H1 (cell line): ENCODE measurements around the gene AURKB. TPM values are rescaled to one million over a fixed set of nuclear protein-coding genes. Genes with fewer than 3 reads are reported as not detected.

Source experiments
- CTCF ChIA-PET: fragments of 300-600 bp; sonication (Branson Sonifier 250); formaldehyde crosslinking; loops from one replicate; lab custom pipeline; 2021; ENCODE audit not compliant: partially characterized antibody; lab: Charles Lee
- POLR2A ChIA-PET: fragments of 300-600 bp; sonication (Branson Sonifier 250); formaldehyde crosslinking; loops from one replicate; lab custom pipeline; 2021; ENCODE audit warnings: inconsistent platforms; ENCODE audit not compliant: partially characterized antibody; lab: Charles Lee
- DNase-seq, 2 experiments: peaks; one replicate each; pipeline versions ENCODE4 v3.0.0 to v3.0.0-alpha.2; 2010 to 2022; ENCODE audit warnings: low spot score in 2 of 2, low read depth in 1 of 2, mixed read lengths in 1 of 2
- FAIRE-seq: peaks from 2 replicates; lab custom pipeline; 2011; peaks lifted over from hg19 to GRCh38; lab: Jason Lieb, UNC
- H2AFZ ChIP-seq: 2 replicates; pipeline ENCODE4 v1.8.1; 2012; ENCODE audit warnings: low read length, inconsistent platforms
- H2AK5ac ChIP-seq: 2 replicates; pipeline ENCODE4 v1.6.1; 2013; ENCODE audit warnings: low read depth, low read length
- H2BK120ac ChIP-seq: replicated peaks from 2 replicates; pipeline ENCODE3; 2013; ENCODE audit warnings: low read depth, low read length, inconsistent platforms
- H2BK12ac ChIP-seq: 2 replicates; pipeline ENCODE4 v1.6.1; 2013; ENCODE audit warnings: low read depth, low read length
- H2BK15ac ChIP-seq: 2 replicates; pipeline ENCODE4 v1.6.1; 2013; ENCODE audit warnings: low read length
- H2BK20ac ChIP-seq: 2 replicates; pipeline ENCODE4 v1.6.1; 2013; ENCODE audit warnings: low read length
- H2BK5ac ChIP-seq: 2 replicates; pipeline ENCODE4 v1.6.1; 2013; ENCODE audit warnings: low read depth, low read length
- H3K14ac ChIP-seq: 2 replicates; pipeline ENCODE4 v1.6.1; 2013; ENCODE audit warnings: inconsistent platforms; ENCODE audit not compliant: insufficient read length
- H3K18ac ChIP-seq: 2 replicates; pipeline ENCODE4 v1.6.1; 2013; ENCODE audit warnings: low read length; ENCODE audit errors: extremely low read depth
- H3K23ac ChIP-seq: 2 replicates; pipeline ENCODE4 v1.6.1; 2013; ENCODE audit warnings: inconsistent platforms; ENCODE audit not compliant: insufficient read length
- H3K23me2 ChIP-seq: 2 replicates; pipeline ENCODE4 v1.6.1; 2013; ENCODE audit warnings: low read depth, low read length
- H3K27ac ChIP-seq: 2 replicates; pipeline ENCODE4 v1.6.1; 2011; ENCODE audit warnings: low read depth, low read length, inconsistent platforms
- H3K27me3 ChIP-seq, 4 experiments: replicated peaks in 1 of 4; 1 replicate in 1 of 4; 2 replicates in 3 of 4; pipeline versions ENCODE4 v1.6.1 to v1.8.1; 2011 to 2013; ENCODE audit warnings: low read length in 3 of 4, mild to moderate bottlenecking in 3 of 4, inconsistent platforms in 2 of 4, mixed read lengths in 2 of 4, moderate library complexity in 1 of 4; ENCODE audit not compliant: control insufficient read depth in 3 of 4, insufficient read depth in 3 of 4; ENCODE audit errors: extremely low read depth in 1 of 4
- H3K36me3 ChIP-seq, 4 experiments: 2 replicates each; pipeline versions ENCODE4 v1.6.1 to v1.8.1; 2011 to 2013; ENCODE audit warnings: mild to moderate bottlenecking in 4 of 4, low read length in 3 of 4, moderate library complexity in 2 of 4, control low read depth in 1 of 4, inconsistent platforms in 1 of 4; ENCODE audit not compliant: insufficient read depth in 4 of 4, control insufficient read depth in 2 of 4
- H3K4ac ChIP-seq: replicated peaks from 2 replicates; pipeline ENCODE3; 2013; ENCODE audit warnings: low read length, low read depth, mixed read lengths, inconsistent platforms; ENCODE audit not compliant: insufficient read length
- H3K4me1 ChIP-seq, 4 experiments: replicated peaks in 1 of 4; 1 replicate in 1 of 4; 2 replicates in 3 of 4; pipeline versions ENCODE4 v1.6.1 to v1.8.1; 2011 to 2013; ENCODE audit warnings: low read length in 3 of 4, inconsistent platforms in 2 of 4, mixed read lengths in 1 of 4; ENCODE audit not compliant: insufficient read depth in 4 of 4, control insufficient read depth in 3 of 4
- H3K4me2 ChIP-seq, 2 experiments: 2 replicates each; pipeline versions ENCODE4 v1.6.1 to v1.8.1; 2011 to 2013; ENCODE audit warnings: low read depth in 2 of 2, low read length in 2 of 2, control low read depth in 1 of 2, inconsistent platforms in 1 of 2, mild to moderate bottlenecking in 1 of 2; ENCODE audit not compliant: insufficient read depth in 1 of 2
- H3K4me3 ChIP-seq, 4 experiments: fragments of 200-600, 300-600 bp in 1 of 4; sonication (generic), shearing (Covaris generic), sonication (Bioruptor Twin) in 1 of 4; 2 replicates each; pipeline versions ENCODE4 v1.5.1 to v1.8.1; 2011 to 2016; ENCODE audit warnings: low read length in 4 of 4, low read depth in 3 of 4, control low read depth in 2 of 4, inconsistent platforms in 2 of 4, mild to moderate bottlenecking in 2 of 4, mixed read lengths in 1 of 4, moderate library complexity in 1 of 4; ENCODE audit not compliant: insufficient read depth in 2 of 4; ENCODE audit errors: extremely low read depth in 1 of 4
- H3K56ac ChIP-seq: replicated peaks from 2 replicates; pipeline ENCODE3; 2013; ENCODE audit warnings: low read depth, mild to moderate bottlenecking, mixed read lengths, low read length, inconsistent platforms; ENCODE audit not compliant: insufficient read length
- H3K79me1 ChIP-seq: 2 replicates; pipeline ENCODE4 v1.6.1; 2013; ENCODE audit warnings: low read depth, low read length, control low read depth
- H3K79me2 ChIP-seq, 2 experiments: 2 replicates each; pipeline versions ENCODE4 v1.6.1 to v1.8.1; 2012 to 2013; ENCODE audit warnings: low read length in 2 of 2, mild to moderate bottlenecking in 2 of 2, inconsistent platforms in 1 of 2; ENCODE audit not compliant: insufficient read depth in 2 of 2, control insufficient read depth in 1 of 2
- H3K9ac ChIP-seq, 4 experiments: replicated peaks in 1 of 4; 1 replicate in 1 of 4; 2 replicates in 3 of 4; pipeline versions ENCODE4 v1.6.1 to v1.8.1; 2011 to 2013; ENCODE audit warnings: low read depth in 3 of 4, low read length in 3 of 4, control low read depth in 2 of 4, mild to moderate bottlenecking in 2 of 4, moderate library complexity in 2 of 4, inconsistent platforms in 1 of 4; ENCODE audit errors: extremely low read depth in 1 of 4
- H3K9me3 ChIP-seq, 2 experiments: 2 replicates each; pipeline versions ENCODE4 v1.6.1 to v1.8.1; 2012 to 2013; ENCODE audit warnings: mild to moderate bottlenecking in 2 of 2, moderate library complexity in 2 of 2, control low read depth in 1 of 2, inconsistent platforms in 1 of 2, low read depth in 1 of 2, low read length in 1 of 2, mixed read lengths in 1 of 2; ENCODE audit not compliant: insufficient read depth in 2 of 2
- H4K20me1 ChIP-seq, 2 experiments: replicated peaks in 1 of 2; 2 replicates each; pipeline versions ENCODE3 to v1.8.1; 2011 to 2013; ENCODE audit warnings: inconsistent platforms in 2 of 2, low read length in 2 of 2, mild to moderate bottlenecking in 1 of 2; ENCODE audit not compliant: insufficient read depth in 2 of 2, control insufficient read depth in 1 of 2
- H4K5ac ChIP-seq: 2 replicates; pipeline ENCODE4 v1.6.1; 2013; ENCODE audit warnings: low read length, low read depth, mixed read lengths, inconsistent platforms; ENCODE audit not compliant: insufficient read length
- H4K8ac ChIP-seq: 2 replicates; pipeline ENCODE4 v1.8.0; 2013; ENCODE audit warnings: mild to moderate bottlenecking, moderate library complexity, low read length, inconsistent platforms; ENCODE audit not compliant: insufficient read depth; ENCODE audit errors: extremely low read depth
- H4K91ac ChIP-seq: replicated peaks from 2 replicates; pipeline ENCODE3; 2013; ENCODE audit warnings: low read length, mixed read lengths, inconsistent platforms; ENCODE audit not compliant: insufficient read length
- ASH2L ChIP-seq: fragments of 200-600, 300-600 bp; sonication (generic); IDR thresholded peaks from one replicate; pipeline ENCODE4 v1.7.1; 2017; ENCODE audit warnings: low read length
- ATF3 ChIP-seq: IDR thresholded peaks from 2 replicates; pipeline ENCODE4 v1.6.1; 2011; ENCODE audit warnings: low read depth, mild to moderate bottlenecking, low read length; ENCODE audit not compliant: insufficient read depth
- E2F6 ChIP-seq: IDR thresholded peaks from 2 replicates; pipeline ENCODE4 v1.6.1; 2012; ENCODE audit warnings: inconsistent platforms
- EGR1 ChIP-seq: IDR thresholded peaks from 2 replicates; pipeline ENCODE4 v1.6.1; 2011; ENCODE audit warnings: low read depth, low read length, borderline replicate concordance
- HDAC6 ChIP-seq: IDR thresholded peaks from one replicate; pipeline ENCODE4 v1.7.1; 2012; ENCODE audit warnings: low read depth, mild to moderate bottlenecking, inconsistent platforms, low read length, moderate library complexity
- PHF8 ChIP-seq: fragments of 200-600 bp; sonication (generic); conservative IDR thresholded peaks from 2 replicates; pipeline ENCODE4 v1.7.1; 2012; ENCODE audit warnings: low read depth, mild to moderate bottlenecking, inconsistent platforms, low read length, moderate library complexity
- POLR2A ChIP-seq, 2 experiments: IDR thresholded peaks; 1 replicate in 1 of 2; 2 replicates in 1 of 2; pipeline ENCODE4 v1.6.1; 2011; ENCODE audit warnings: low read depth in 2 of 2, low read length in 2 of 2, mild to moderate bottlenecking in 2 of 2; ENCODE audit errors: control extremely low read depth in 1 of 2
- RFX5 ChIP-seq: IDR thresholded peaks from 2 replicates; pipeline ENCODE4 v1.6.1; 2011; ENCODE audit warnings: low read depth, low read length, improper control_type of control experiment, borderline replicate concordance
- SP1 ChIP-seq: IDR thresholded peaks from 2 replicates; pipeline ENCODE4 v1.6.1; 2011; ENCODE audit warnings: low read depth, low read length
- TBP ChIP-seq: IDR thresholded peaks from 2 replicates; pipeline ENCODE4 v1.6.1; 2011; ENCODE audit warnings: low read depth, low read length, improper control_type of control experiment
- WGBS, 2 experiments: shearing (Covaris generic) in 1 of 2; methylation state at CpG; one replicate each; pipeline versions ENCODE4 v1.1.6 to v1.1.7; 2013 to 2015; ENCODE audit warnings: low lambda C conversion rate in 2 of 2, mixed read lengths in 2 of 2, inconsistent platforms in 1 of 2, low coverage in 1 of 2, missing lambda C conversion rate in 1 of 2; ENCODE audit not compliant: insufficient replicate concordance in 2 of 2, insufficient coverage in 1 of 2, insufficient read length in 1 of 2; ENCODE audit errors: extremely low coverage in 1 of 2, missing lambda C conversion rate in 1 of 2; 5-methylcytosine and 5-hydroxymethylcytosine counted together
- polyA plus RNA-seq, 7 experiments: library from polyadenylated mRNA; depleted of rRNA in 3 of 7; stranded (reverse) in 5 of 7; unstranded in 2 of 7; fragments of >200 nt in 5 of 7; fragments of 200-250 nt in 2 of 7; gene quantifications; 1 replicate in 5 of 7; 2 replicates in 1 of 7; 4 replicates in 1 of 7; pipeline versions ENCODE4 v1.2.1 to v1.2.3, GENCODE V29; 2011 to 2013; ENCODE audit warnings: missing spikeins in 2 of 7, mixed read lengths in 2 of 7
- total RNA-seq: library from RNA; stranded (reverse); fragmentation: NEBNext Ultra II Directional; extraction: Animal tissue kit (Norgen Biotek cat#: 25700); gene quantifications from 2 replicates; pipeline ENCODE4 v1.2.1, GENCODE V29; 2021

Gene AURKB
- total and polyA plus RNA-seq, 2 of the 8 experiments (the other 6 are each of a cell fraction or from before 2014, with no cell fraction given): 102 to 160 TPM

GRCh38 chr17:8192070-8192815 is 18.1 kb downstream of the AURKB start:
- H2BK120ac ChIP-seq: no peak overlapping the region
- FAIRE-seq (peak; percentile 99), DNase-seq (peak in 1 of 2 experiments; percentile 82)
- H2BK20ac ChIP-seq: no peak overlapping the region
- peak overlapping the region; percentile 39 to 63 (median 50) for H3K4me3 ChIP-seq
- H3K18ac ChIP-seq: no peak overlapping the region
- peaks cover 2 to 5% of the 10 kb centered on the region in 2 experiments for H4K20me1 ChIP-seq
- H3K9me3 ChIP-seq: no peaks in the 10 kb centered on the region
- H3K4me2 ChIP-seq: peak overlapping the region; percentile 87 to 99
- H3K4me1 ChIP-seq: peaks cover 4 to 21% (median 10%) of the 10 kb centered on the region in 4 experiments; a peak in 6 of 7 replicates
- H2AK5ac ChIP-seq: 0 out of 2 replicates have a peak overlapping the region, but pooled peaks have one; percentile 6
- no peak overlapping the region for H3K14ac ChIP-seq
- no peak overlapping the region for H3K23ac ChIP-seq
- peak overlapping the region; percentile 81 for H3K27ac ChIP-seq
- CTCF ChIA-PET: interaction anchor here (0.6 to 1.6 kb wide), 9 partner anchors 9 to 149 kb away, joined by 3 to 7 read pairs (median 3); partner anchors contain the start of genes ALOXE3 and AURKB
- H2BK15ac ChIP-seq: no peak overlapping the region
- peaks cover 13% of the 10 kb centered on the region for H3K23me2 ChIP-seq
- peak overlapping the region; percentile 39 to 79 (median 60) for H3K9ac ChIP-seq
- no peak overlapping the region for H4K5ac ChIP-seq
- H3K56ac ChIP-seq: no peak overlapping the region
- H2BK5ac ChIP-seq: peak overlapping the region; percentile 57
- no peaks in the 10 kb centered on the region for H3K79me2 ChIP-seq
- POLR2A ChIA-PET: interaction anchor here (0.6 to 19.9 kb wide), 13 partner anchors 12 to 190 kb away, joined by 3 to 373 read pairs (median 4); partner anchors contain the start of genes AURKB, CTC1 and KRABD2
- peaks cover 2 to 17% (median 11%) of the 10 kb centered on the region in 4 experiments for H3K27me3 ChIP-seq
- no peaks in the 10 kb centered on the region for H3K36me3 ChIP-seq
- H2AFZ ChIP-seq: peak overlapping the region; percentile 98
- WGBS, 2 experiments: 10% methylated on average over 12 of the region's 12 CpGs; no CpG with 5 or more reads in 1 of the 2 experiments
- peak overlapping the region; percentile 10 for H3K4ac ChIP-seq
- no peak overlapping the region for H4K91ac ChIP-seq
- no peak overlapping the region for H2BK12ac ChIP-seq
- no peak overlapping the region; the same call in 1 of the 2 replicates for H4K8ac ChIP-seq
- H3K79me1 ChIP-seq: no peaks in the 10 kb centered on the region
- TF ChIP-seq RFX5 (no peak), TBP (peak; percentile 80), ATF3 (peak; percentile 97), SP1 (peak; percentile 80), POLR2A (IDR thresholded peaks at IDR 0.05; ENCODE audit: control extremely low read depth in 1 of 2, low read depth in 2 of 2, low read length in 2 of 2) (peak in 1 of 2 experiments; percentile 85; a peak in 2 of 3 replicates), HDAC6 (no peak), EGR1 (peak; percentile 57; the same call in 1 of the 2 replicates), ASH2L (no peak), PHF8 (no peak), E2F6 (no peak)
